ENCODE measurements around the gene PLLP. TPM values are rescaled to one million over a fixed set of nuclear protein-coding genes. Genes with fewer than 3 reads are reported as not detected.

Gene PLLP
- total RNA-seq, 1 donor from 2014 or later, result 0.21 TPM

- H3K27me3 ChIP-seq, result no peaks in the 10 kb centered on the region
- no peak overlapping the region for H3K4me3 ChIP-seq
- H3K9me3 ChIP-seq, result no peaks in the 10 kb centered on the region
- H3K36me3 ChIP-seq, result no peaks in the 10 kb centered on the region
- TF ChIP-seq, protein P1, sequence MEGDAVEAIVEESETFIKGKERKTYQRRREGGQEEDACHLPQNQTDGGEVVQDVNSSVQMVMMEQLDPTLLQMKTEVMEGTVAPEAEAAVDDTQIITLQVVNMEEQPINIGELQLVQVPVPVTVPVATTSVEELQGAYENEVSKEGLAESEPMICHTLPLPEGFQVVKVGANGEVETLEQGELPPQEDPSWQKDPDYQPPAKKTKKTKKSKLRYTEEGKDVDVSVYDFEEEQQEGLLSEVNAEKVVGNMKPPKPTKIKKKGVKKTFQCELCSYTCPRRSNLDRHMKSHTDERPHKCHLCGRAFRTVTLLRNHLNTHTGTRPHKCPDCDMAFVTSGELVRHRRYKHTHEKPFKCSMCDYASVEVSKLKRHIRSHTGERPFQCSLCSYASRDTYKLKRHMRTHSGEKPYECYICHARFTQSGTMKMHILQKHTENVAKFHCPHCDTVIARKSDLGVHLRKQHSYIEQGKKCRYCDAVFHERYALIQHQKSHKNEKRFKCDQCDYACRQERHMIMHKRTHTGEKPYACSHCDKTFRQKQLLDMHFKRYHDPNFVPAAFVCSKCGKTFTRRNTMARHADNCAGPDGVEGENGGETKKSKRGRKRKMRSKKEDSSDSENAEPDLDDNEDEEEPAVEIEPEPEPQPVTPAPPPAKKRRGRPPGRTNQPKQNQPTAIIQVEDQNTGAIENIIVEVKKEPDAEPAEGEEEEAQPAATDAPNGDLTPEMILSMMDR (IDR thresholded peaks at IDR 0.05), result no peak
- DNase-seq (ENCODE audit: low spot score in 2 of 2), result no peak
- intact Hi-C loops (cut with DNase I), result no loop called here
- no peak overlapping the region for H3K27ac ChIP-seq
- H3K4me1 ChIP-seq, result peaks cover 0 to 7% of the 10 kb centered on the region in 2 donors
These were observed 21.5 kb downstream of the PLLP start for GRCh38 chr16:57262841-57263540.

- Histone ChIP-seq H3K4me1 (peaks cover 0 to 7% of the 10 kb centered on the region in 2 donors), H3K36me3 (no peaks in the 10 kb centered on the region), H3K27me3 (no peaks in the 10 kb centered on the region), H3K9me3 (no peaks in the 10 kb centered on the region), H3K4me3 (no peak overlapping the region), H3K27ac (no peak overlapping the region)
- TF ChIP-seq, protein P1 (IDR thresholded peaks at IDR 0.05), result no peak
- no peak for DNase-seq (ENCODE audit: low spot score in 2 of 2)
- intact Hi-C loops (cut with DNase I), result no loop called here
These were observed 22.7 kb downstream of the PLLP start for GRCh38 chr16:57261806-57262205.

DNA sequence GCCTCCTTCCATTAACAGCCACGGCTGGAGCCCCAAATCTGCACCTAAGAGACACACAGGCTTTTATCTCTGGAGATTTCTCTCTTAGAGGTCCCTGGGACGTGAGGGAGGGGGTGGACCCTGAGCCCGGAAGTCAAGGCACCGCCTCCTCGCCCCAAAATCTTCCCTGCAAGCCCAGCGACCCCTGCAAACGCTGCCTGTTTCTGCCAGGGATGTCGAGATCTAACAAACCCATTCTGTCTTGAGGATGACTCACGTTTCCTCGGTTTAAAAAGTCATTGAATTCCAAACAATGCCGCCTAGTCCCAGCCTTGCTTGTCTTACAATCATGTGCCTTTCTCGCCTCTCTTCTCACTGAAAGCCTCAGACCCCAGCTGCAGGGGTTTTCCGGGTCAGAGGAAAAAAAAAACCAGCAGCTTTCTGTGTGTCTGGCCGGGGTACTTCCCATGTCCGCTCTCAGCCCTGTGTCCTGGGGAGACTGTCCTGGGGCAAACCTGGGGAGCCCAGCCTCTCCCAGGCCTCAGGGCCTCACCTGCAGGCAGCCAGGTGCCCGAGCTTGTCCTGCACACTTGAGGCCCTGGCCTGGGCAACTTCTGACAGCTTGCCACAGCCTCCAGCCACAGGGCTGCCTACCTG, 24.1 kb downstream of the PLLP start:
- Histone ChIP-seq H3K36me3 (peaks cover 9 to 11% of the 10 kb centered on the region in 2 donors), H3K4me3 (no peak overlapping the region), H3K4me1 (peaks cover 0 to 2% of the 10 kb centered on the region in 2 donors), H3K9me3 (no peaks in the 10 kb centered on the region), H3K27ac (peak overlapping the region in 1 of 2 donors; percentile 45), H3K27me3 (no peaks in the 10 kb centered on the region)
- TF ChIP-seq, protein P1 (IDR thresholded peaks at IDR 0.05), result no peak
- intact Hi-C loops (cut with DNase I), result no loop called here
- DNase-seq (ENCODE audit: low spot score in 2 of 2), result peak in 1 of 2 donors; percentile 60

DNA sequence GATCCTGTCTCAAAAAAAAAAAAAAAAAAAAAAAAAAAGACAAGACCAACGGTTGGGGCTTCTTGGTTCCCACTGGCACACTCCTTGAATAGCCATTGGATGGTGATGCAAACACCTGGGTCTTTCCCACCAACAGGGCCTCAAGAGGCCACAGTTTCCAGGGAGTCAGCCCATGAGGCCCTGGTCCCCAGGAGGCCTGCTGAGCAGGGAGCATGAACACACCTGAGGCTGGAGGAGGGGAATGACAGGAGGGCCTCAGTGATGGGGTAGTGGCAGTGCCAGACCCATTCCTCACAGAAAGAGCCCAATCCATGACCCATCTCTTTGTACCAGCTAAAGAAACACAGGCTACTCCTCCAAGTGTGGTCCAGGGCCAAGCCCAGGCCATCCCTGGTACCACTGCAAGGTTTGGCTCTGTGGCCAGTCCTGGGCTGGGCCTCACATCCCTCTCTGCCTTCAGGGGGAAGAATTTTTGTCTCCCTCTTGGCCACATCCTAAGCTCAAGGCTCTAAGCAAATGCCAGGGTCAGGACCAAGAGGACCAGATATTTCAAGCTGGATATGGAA, 25.5 kb downstream of the PLLP start:
- Histone ChIP-seq H3K27me3 (no peaks in the 10 kb centered on the region), H3K36me3 (peaks cover 18 to 22% of the 10 kb centered on the region in 2 donors), H3K27ac (no peak overlapping the region), H3K9me3 (no peaks in the 10 kb centered on the region), H3K4me3 (no peak overlapping the region), H3K4me1 (peaks cover 0 to 2% of the 10 kb centered on the region in 2 donors)
- TF ChIP-seq, protein P1 (IDR thresholded peaks at IDR 0.05), result no peak
- intact Hi-C loops (cut with DNase I), result no loop called here
- peak in 1 of 2 donors; percentile 43 for DNase-seq (ENCODE audit: low spot score in 2 of 2)

DNA sequence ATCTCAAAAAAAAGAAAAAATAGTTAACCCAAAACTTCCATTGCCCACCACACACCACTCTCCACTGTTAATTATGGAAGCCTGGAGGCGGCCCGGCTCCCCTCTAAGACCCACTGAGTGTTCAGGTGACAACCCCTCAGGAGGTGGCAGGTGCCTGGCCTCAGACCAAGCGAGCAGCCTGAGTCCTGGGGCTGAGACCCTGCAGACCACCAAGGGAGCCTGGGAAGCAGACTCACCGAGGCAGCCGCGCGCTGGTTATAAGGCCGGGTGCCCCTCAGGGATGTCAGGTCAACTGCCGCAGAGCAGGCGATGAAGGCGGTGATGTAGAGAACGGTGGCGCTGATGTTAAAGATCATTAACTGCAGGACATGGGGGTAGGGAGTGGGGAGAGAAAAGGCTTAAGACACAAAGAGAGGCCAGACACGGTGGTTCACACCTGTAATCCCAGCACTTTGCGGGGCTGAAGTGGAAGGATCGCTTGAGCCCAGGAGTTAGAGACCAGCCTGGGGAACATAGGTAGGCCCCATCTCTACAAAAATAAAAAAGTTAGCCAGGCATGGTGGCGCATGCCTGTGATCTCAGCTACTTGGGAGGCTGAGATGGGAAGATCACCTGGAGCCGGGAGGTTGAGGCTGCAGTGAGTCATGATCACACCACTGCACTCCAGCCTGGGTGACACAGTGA, 26.1 kb downstream of the PLLP start:
- Histone ChIP-seq H3K9me3 (no peaks in the 10 kb centered on the region), H3K36me3 (peaks cover 23 to 28% of the 10 kb centered on the region in 2 donors)

More for the DNA sequence above, 26.1 kb downstream of the PLLP start:
- no peaks in the 10 kb centered on the region for H3K27me3 ChIP-seq
- H3K4me1 ChIP-seq, result peaks cover 0 to 2% of the 10 kb centered on the region in 2 donors
- TF ChIP-seq, protein P1 (IDR thresholded peaks at IDR 0.05), result no peak
- DNase-seq (ENCODE audit: low spot score in 2 of 2), result peak in 1 of 2 donors; percentile 49
- intact Hi-C loops (cut with DNase I), result no loop called here
- no peak overlapping the region for H3K27ac ChIP-seq
- no peak overlapping the region for H3K4me3 ChIP-seq

Measured in ascending aorta (tissue), 2 donors.